HepG2 (cell line): Measurements from ENCODE around the gene CPT1B. TPM values are rescaled to one million over a fixed set of nuclear protein-coding genes. Genes with fewer than 3 reads are reported as not detected.

ENCODE experiments used
- ATAC-seq: fragments of 200-7000 bp; cut with Tn5 transposase; 3 replicates; pipeline ENCODE4 v1.9.1; 2020; ENCODE audit warnings: mild to moderate bottlenecking, moderate library complexity
- BruUV-seq: library from RNA; stranded (reverse); fragments of 400-500 nt; replicated peaks from 2 replicates; lab custom pipeline; 2021; lab: Mats Ljungman, UMichigan
- CTCF ChIA-PET: fragments of 300-600 bp; formaldehyde crosslinking; extraction: SDS; loops from one replicate; lab custom pipeline; 2021; ENCODE audit warnings: low total read pairs, inconsistent platforms, low intra/inter-chr PET ratio; lab: Yijun Ruan, JAX
- POLR2A ChIA-PET: fragments of 350-600 bp; sonication (Branson Sonifier 250); formaldehyde crosslinking; loops from one replicate; lab custom pipeline; 2020; ENCODE audit warnings: antibody characterized with exemption, inconsistent platforms; lab: Yijun Ruan, JAX
- DNase-seq: peaks from one replicate; pipeline ENCODE4 v3.0.0-alpha.2; 2015; ENCODE audit warnings: low spot score
- FAIRE-seq: peaks from 3 replicates; lab custom pipeline; 2011; peaks lifted over from hg19 to GRCh38; lab: Jason Lieb, UNC
- H2AFZ ChIP-seq: one replicate; pipeline ENCODE4 v1.6.1; 2011; ENCODE audit warnings: low read length, inconsistent platforms
- H3K27ac ChIP-seq: fragments of 300-600 bp; 3 replicates; pipeline ENCODE4 v1.8.0; 2011; ENCODE audit warnings: mixed run types, mild to moderate bottlenecking, mixed read lengths, low read length, inconsistent platforms; ENCODE audit not compliant: insufficient read depth; ENCODE audit errors: extremely low read length
- H3K27me3 ChIP-seq, 2 experiments: fragments of 200-600 bp in 1 of 2; 2 replicates in 1 of 2; 3 replicates in 1 of 2; pipeline versions ENCODE4 v1.6.0 to v1.8.0; 2011; ENCODE audit warnings: low read length in 2 of 2, mild to moderate bottlenecking in 2 of 2, moderate library complexity in 2 of 2, inconsistent platforms in 1 of 2; ENCODE audit not compliant: insufficient read depth in 2 of 2, control insufficient read depth in 1 of 2
- H3K36me3 ChIP-seq, 2 experiments: fragments of 200-600 bp in 1 of 2; replicated peaks in 1 of 2; 2 replicates in 1 of 2; 3 replicates in 1 of 2; pipeline versions ENCODE4 v1.5.1 to v1.8.0; 2011; ENCODE audit warnings: low read length in 2 of 2, inconsistent platforms in 1 of 2; ENCODE audit not compliant: insufficient read depth in 2 of 2, control insufficient read depth in 1 of 2
- H3K4me1 ChIP-seq: 2 replicates; pipeline ENCODE4 v1.5.1; 2012; ENCODE audit warnings: low read length, inconsistent platforms; ENCODE audit not compliant: insufficient read depth
- H3K4me2 ChIP-seq: 2 replicates; pipeline ENCODE4 v1.6.0; 2011; ENCODE audit warnings: low read depth, low read length, inconsistent platforms
- H3K4me3 ChIP-seq, 3 experiments: fragments of 200-600 bp in 1 of 3; sonication (generic), shearing (Covaris generic) in 1 of 3; replicated peaks in 1 of 3; 2 replicates each; pipeline ENCODE4 v1.5.1; 2011 to 2016; ENCODE audit warnings: low read length in 3 of 3, inconsistent platforms in 2 of 3, low read depth in 2 of 3, mild to moderate bottlenecking in 2 of 3, control low read depth in 1 of 3, mixed read lengths in 1 of 3; ENCODE audit not compliant: insufficient read depth in 1 of 3
- H3K79me2 ChIP-seq: one replicate; pipeline ENCODE4 v1.6.1; 2011; ENCODE audit warnings: low read length, inconsistent platforms; ENCODE audit not compliant: insufficient read depth
- H3K9ac ChIP-seq: 2 replicates; pipeline ENCODE4 v1.6.0; 2011; ENCODE audit warnings: mild to moderate bottlenecking, low read depth, low read length, inconsistent platforms; ENCODE audit not compliant: insufficient read depth
- H3K9me3 ChIP-seq: 2 replicates; pipeline ENCODE4 v1.5.1; 2012; ENCODE audit warnings: mild to moderate bottlenecking, low read length
- H4K20me1 ChIP-seq: 2 replicates; pipeline ENCODE4 v1.6.0; 2011; ENCODE audit warnings: inconsistent platforms, mild to moderate bottlenecking, low read length, moderate library complexity; ENCODE audit not compliant: insufficient read depth
- CBX2 ChIP-seq, 2 experiments: fragments of 200-600 bp in 1 of 2; sonication (generic); formaldehyde crosslinking in 1 of 2; IDR thresholded peaks; 2 replicates each; pipeline versions ENCODE4 v1.7.0 to v1.8.1; 2018 to 2022; ENCODE audit warnings: low read depth in 2 of 2, low read length in 1 of 2, mild to moderate bottlenecking in 1 of 2, missing genetic modification reagents in 1 of 2
- KAT7 ChIP-seq: IDR thresholded peaks from 2 replicates; pipeline ENCODE4 v1.6.1; 2018; ENCODE audit warnings: borderline replicate concordance, missing compliant biosample characterization
- SETDB1 ChIP-seq: sonication (generic); formaldehyde crosslinking; IDR thresholded peaks from 2 replicates; pipeline ENCODE4 v1.5.1; 2020; ENCODE audit warnings: missing genetic modification reagents, mild to moderate bottlenecking, borderline replicate concordance
- ZFY ChIP-seq: sonication (generic); formaldehyde crosslinking; IDR thresholded peaks from 2 replicates; pipeline ENCODE4 v1.4.0; 2020; ENCODE audit warnings: missing genetic modification reagents
- ZNF124 ChIP-seq: sonication (generic); formaldehyde crosslinking; IDR thresholded peaks from 2 replicates; pipeline ENCODE4 v1.4.0; 2020; ENCODE audit warnings: missing genetic modification reagents
- ZNF337 ChIP-seq: sonication (generic); formaldehyde crosslinking; IDR thresholded peaks from 2 replicates; pipeline ENCODE4 v1.5.1; 2020; ENCODE audit warnings: missing genetic modification reagents, low read depth, mild to moderate bottlenecking, borderline replicate concordance
- ZNF780A ChIP-seq: sonication (generic); formaldehyde crosslinking; IDR thresholded peaks from 2 replicates; pipeline ENCODE4 v1.8.0; 2022; ENCODE audit warnings: mild to moderate bottlenecking, missing genetic modification reagents, moderate library complexity
- WGBS: methylation state at CpG from one replicate; pipeline ENCODE4 v1.1.6; 2017; ENCODE audit warnings: low lambda C conversion rate; 5-methylcytosine and 5-hydroxymethylcytosine counted together
- in situ Hi-C: cut with HindIII; loops from 2 replicates; pipeline ENCODE4 v1.10.0; 2017; ENCODE audit warnings: low pct_unique_long_range_greater_than_20kb; ENCODE audit not compliant: extremely low pct_ligation_motif_present
- intact Hi-C: fragments of 100-400 bp; cut with micrococcal nuclease; formaldehyde crosslinking; loops from one replicate; pipeline ENCODE4 v1.10.0; 2022; ENCODE audit not compliant: unreplicated experiment
- polyA plus RNA-seq, 8 experiments: library from polyadenylated mRNA; depleted of rRNA in 3 of 8; stranded (reverse) in 7 of 8; unstranded in 1 of 8; fragments of >200 nt; fragmentation: Illumina TruSeq in 4 of 8; extraction: Trizol in 4 of 8; gene quantifications; 2 replicates each; pipeline versions ENCODE4 v1.2.1 to v1.2.3, GENCODE V29; 2011 to 2016; ENCODE audit warnings: low read depth in 4 of 8, missing spikeins in 1 of 8, mixed read lengths in 1 of 8; ENCODE audit not compliant: insufficient read depth in 1 of 8
- total RNA-seq, 5 experiments: library from RNA; depleted of rRNA; stranded (reverse); fragments of >200 nt; fragmentation: Illumina TruSeq; extraction: Trizol; gene quantifications; 2 replicates each; pipeline ENCODE4 v1.2.3, GENCODE V29; 2016; ENCODE audit warnings: low read depth in 1 of 5
- TF ChIP-seq, protein P1 (sequence below): sonication (generic); formaldehyde crosslinking; conservative IDR thresholded peaks from 2 replicates; pipeline ENCODE4 v1.8.1; 2023; ENCODE audit warnings: missing genetic modification reagents
- TF ChIP-seq, protein P2 (sequence below): sonication (generic); formaldehyde crosslinking; conservative IDR thresholded peaks from 2 replicates; pipeline ENCODE4 v1.8.0; 2022; ENCODE audit warnings: mild to moderate bottlenecking, moderate library complexity, missing genetic modification reagents
- TF ChIP-seq, protein P3 (sequence below): sonication (generic); formaldehyde crosslinking; IDR thresholded peaks from 2 replicates; pipeline ENCODE4 v1.4.0; 2020; ENCODE audit warnings: missing genetic modification reagents, borderline replicate concordance
- TF ChIP-seq, protein P4 (sequence below): sonication (generic); formaldehyde crosslinking; IDR thresholded peaks from 2 replicates; pipeline ENCODE4 v1.9.0; 2021; ENCODE audit warnings: missing genetic modification reagents, borderline replicate concordance
- TF ChIP-seq, protein P5 (sequence below): sonication (generic); formaldehyde crosslinking; conservative IDR thresholded peaks from 2 replicates; pipeline ENCODE4 v1.4.0; 2020; ENCODE audit warnings: missing genetic modification reagents

Gene CPT1B
- total and polyA plus RNA-seq, 2 of the 13 experiments (the other 11 are each of a cell fraction or from before 2014, with no cell fraction given), result 9.2 to 19.5 TPM

DNA sequence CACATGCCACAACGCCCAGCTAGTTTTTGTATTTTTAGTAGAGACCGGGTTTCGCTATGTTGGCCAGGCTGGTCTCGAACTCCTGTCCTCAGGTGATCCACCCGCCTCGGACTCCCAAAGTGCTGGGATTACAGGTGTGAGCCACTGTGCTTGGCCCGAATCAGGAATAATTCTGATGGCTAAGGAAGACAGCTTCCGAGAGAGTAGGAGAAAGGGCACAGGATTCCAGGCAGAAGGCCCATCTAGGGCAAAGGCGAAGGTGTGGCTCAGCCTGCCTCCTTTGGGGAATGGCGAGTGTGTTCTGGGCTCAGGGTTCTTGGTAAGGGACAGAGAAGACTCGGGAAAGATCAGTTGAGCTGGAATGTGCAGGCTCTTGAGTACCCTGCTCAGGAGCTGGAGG is 13.9 kb downstream of the CPT1B start:
- Histone ChIP-seq H3K36me3 (no peaks in the 10 kb centered on the region), H3K27ac (no peak overlapping the region), H3K79me2 (no peaks in the 10 kb centered on the region), H3K9ac (no peak overlapping the region), H3K4me1 (peaks cover 28% of the 10 kb centered on the region), H2AFZ (no peak overlapping the region), H4K20me1 (no peaks in the 10 kb centered on the region), H3K9me3 (no peaks in the 10 kb centered on the region), H3K4me3 (no peak overlapping the region; a peak in 1 of 6 replicates), H3K4me2 (no peak overlapping the region; the same call in 1 of the 2 replicates), H3K27me3 (peaks cover 0 to 13% of the 10 kb centered on the region in 2 experiments; a peak in 1 of 5 replicates)
- CTCF ChIA-PET, result no interaction called here
- no TSS peak for BruUV-seq
- intact Hi-C loops (loop anchor here (5.0 kb wide), 1 partner anchor 37 kb away; the partner anchor contains the start of gene SCO2), in situ Hi-C loops (no loop called here)
- ATAC-seq (no peak), FAIRE-seq (no peak), DNase-seq (no peak)
- POLR2A ChIA-PET, result interaction anchor here (0.8 to 2.9 kb wide), 6 partner anchors 17 to 136 kb away, joined by 3 to 36 read pairs (median 8); partner anchors contain the start of genes KLHDC7B and SCO2
- WGBS, result 90% methylated on average over 9 of the region's 11 CpGs
- TF ChIP-seq, protein P1, sequence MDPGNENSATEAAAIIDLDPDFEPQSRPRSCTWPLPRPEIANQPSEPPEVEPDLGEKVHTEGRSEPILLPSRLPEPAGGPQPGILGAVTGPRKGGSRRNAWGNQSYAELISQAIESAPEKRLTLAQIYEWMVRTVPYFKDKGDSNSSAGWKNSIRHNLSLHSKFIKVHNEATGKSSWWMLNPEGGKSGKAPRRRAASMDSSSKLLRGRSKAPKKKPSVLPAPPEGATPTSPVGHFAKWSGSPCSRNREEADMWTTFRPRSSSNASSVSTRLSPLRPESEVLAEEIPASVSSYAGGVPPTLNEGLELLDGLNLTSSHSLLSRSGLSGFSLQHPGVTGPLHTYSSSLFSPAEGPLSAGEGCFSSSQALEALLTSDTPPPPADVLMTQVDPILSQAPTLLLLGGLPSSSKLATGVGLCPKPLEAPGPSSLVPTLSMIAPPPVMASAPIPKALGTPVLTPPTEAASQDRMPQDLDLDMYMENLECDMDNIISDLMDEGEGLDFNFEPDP (CRISPR knock-in tag), result no peak
- no peak for TF ChIP-seq ZFY (CRISPR knock-in tag)
- TF ChIP-seq, protein P2, sequence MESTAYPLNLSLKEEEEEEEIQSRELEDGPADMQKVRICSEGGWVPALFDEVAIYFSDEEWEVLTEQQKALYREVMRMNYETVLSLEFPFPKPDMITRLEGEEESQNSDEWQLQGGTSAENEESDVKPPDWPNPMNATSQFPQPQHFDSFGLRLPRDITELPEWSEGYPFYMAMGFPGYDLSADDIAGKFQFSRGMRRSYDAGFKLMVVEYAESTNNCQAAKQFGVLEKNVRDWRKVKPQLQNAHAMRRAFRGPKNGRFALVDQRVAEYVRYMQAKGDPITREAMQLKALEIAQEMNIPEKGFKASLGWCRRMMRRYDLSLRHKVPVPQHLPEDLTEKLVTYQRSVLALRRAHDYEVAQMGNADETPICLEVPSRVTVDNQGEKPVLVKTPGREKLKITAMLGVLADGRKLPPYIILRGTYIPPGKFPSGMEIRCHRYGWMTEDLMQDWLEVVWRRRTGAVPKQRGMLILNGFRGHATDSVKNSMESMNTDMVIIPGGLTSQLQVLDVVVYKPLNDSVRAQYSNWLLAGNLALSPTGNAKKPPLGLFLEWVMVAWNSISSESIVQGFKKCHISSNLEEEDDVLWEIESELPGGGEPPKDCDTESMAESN (CRISPR knock-in tag), result no peak
- TF ChIP-seq, protein P3, sequence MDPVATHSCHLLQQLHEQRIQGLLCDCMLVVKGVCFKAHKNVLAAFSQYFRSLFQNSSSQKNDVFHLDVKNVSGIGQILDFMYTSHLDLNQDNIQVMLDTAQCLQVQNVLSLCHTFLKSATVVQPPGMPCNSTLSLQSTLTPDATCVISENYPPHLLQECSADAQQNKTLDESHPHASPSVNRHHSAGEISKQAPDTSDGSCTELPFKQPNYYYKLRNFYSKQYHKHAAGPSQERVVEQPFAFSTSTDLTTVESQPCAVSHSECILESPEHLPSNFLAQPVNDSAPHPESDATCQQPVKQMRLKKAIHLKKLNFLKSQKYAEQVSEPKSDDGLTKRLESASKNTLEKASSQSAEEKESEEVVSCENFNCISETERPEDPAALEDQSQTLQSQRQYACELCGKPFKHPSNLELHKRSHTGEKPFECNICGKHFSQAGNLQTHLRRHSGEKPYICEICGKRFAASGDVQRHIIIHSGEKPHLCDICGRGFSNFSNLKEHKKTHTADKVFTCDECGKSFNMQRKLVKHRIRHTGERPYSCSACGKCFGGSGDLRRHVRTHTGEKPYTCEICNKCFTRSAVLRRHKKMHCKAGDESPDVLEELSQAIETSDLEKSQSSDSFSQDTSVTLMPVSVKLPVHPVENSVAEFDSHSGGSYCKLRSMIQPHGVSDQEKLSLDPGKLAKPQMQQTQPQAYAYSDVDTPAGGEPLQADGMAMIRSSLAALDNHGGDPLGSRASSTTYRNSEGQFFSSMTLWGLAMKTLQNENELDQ (CRISPR knock-in tag), result no peak
- TF ChIP-seq, protein P4, sequence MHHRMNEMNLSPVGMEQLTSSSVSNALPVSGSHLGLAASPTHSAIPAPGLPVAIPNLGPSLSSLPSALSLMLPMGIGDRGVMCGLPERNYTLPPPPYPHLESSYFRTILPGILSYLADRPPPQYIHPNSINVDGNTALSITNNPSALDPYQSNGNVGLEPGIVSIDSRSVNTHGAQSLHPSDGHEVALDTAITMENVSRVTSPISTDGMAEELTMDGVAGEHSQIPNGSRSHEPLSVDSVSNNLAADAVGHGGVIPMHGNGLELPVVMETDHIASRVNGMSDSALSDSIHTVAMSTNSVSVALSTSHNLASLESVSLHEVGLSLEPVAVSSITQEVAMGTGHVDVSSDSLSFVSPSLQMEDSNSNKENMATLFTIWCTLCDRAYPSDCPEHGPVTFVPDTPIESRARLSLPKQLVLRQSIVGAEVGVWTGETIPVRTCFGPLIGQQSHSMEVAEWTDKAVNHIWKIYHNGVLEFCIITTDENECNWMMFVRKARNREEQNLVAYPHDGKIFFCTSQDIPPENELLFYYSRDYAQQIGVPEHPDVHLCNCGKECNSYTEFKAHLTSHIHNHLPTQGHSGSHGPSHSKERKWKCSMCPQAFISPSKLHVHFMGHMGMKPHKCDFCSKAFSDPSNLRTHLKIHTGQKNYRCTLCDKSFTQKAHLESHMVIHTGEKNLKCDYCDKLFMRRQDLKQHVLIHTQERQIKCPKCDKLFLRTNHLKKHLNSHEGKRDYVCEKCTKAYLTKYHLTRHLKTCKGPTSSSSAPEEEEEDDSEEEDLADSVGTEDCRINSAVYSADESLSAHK (CRISPR knock-in tag), result no peak
- no peak for TF ChIP-seq KAT7 (CRISPR knock-in tag)
- TF ChIP-seq, protein P5, sequence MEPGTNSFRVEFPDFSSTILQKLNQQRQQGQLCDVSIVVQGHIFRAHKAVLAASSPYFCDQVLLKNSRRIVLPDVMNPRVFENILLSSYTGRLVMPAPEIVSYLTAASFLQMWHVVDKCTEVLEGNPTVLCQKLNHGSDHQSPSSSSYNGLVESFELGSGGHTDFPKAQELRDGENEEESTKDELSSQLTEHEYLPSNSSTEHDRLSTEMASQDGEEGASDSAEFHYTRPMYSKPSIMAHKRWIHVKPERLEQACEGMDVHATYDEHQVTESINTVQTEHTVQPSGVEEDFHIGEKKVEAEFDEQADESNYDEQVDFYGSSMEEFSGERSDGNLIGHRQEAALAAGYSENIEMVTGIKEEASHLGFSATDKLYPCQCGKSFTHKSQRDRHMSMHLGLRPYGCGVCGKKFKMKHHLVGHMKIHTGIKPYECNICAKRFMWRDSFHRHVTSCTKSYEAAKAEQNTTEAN (CRISPR knock-in tag), result no peak
- TF ChIP-seq CBX2 (IDR thresholded peaks at IDR 0.05; ENCODE audit: low read depth, low read length), result no peak
- no peak for TF ChIP-seq CBX2 (CRISPR knock-in tag; IDR thresholded peaks at IDR 0.05; ENCODE audit: low read depth)
- TF ChIP-seq ZNF337 (CRISPR knock-in tag), result no peak
- TF ChIP-seq ZNF780A (CRISPR knock-in tag), result no peak
- no peak for TF ChIP-seq ZNF124
- TF ChIP-seq SETDB1 (CRISPR knock-in tag), result no peak
